ENCODE measurements around the gene CDH23. TPM values are rescaled to one million over a fixed set of nuclear protein-coding genes. Genes with fewer than 3 reads are reported as not detected.

Gene CDH23
- total and polyA plus RNA-seq, 9 of the 15 experiments (the other 6 are each of a cell fraction or from before 2014, with no cell fraction given), result 0.18 to 1.2 (median 0.47) TPM

GRCh38 chr10:71630168-71630567, 233.4 kb downstream of the CDH23 start (continued):
- TF ChIP-seq CHD7 (IDR thresholded peaks at IDR 0.05; ENCODE audit: low read depth, low read length) (no peak), RBM17 (IDR thresholded peaks at IDR 0.05; ENCODE audit: borderline replicate concordance, low read depth, low read length) (no peak), GABPB1 (CRISPR knock-in tag; IDR thresholded peaks at IDR 0.05) (no peak), ZNF76 (CRISPR knock-in tag; IDR thresholded peaks at IDR 0.05; ENCODE audit: borderline replicate concordance) (no peak), NR2C2 (CRISPR knock-in tag; IDR thresholded peaks at IDR 0.05) (no peak), NR2C2 (tag; IDR thresholded peaks at IDR 0.05) (no peak), GMEB1 (CRISPR knock-in tag; IDR thresholded peaks at IDR 0.05) (no peak), DPF2 (IDR thresholded peaks at IDR 0.05) (peak; percentile 42), ZNF449 (CRISPR knock-in tag; IDR thresholded peaks at IDR 0.05) (no peak), SMARCE1 (IDR thresholded peaks at IDR 0.05) (no peak), ZKSCAN8 (CRISPR knock-in tag; IDR thresholded peaks at IDR 0.05) (no peak), CBX5 (IDR thresholded peaks at IDR 0.05; ENCODE audit: borderline replicate concordance, low read depth) (no peak), PREB (CRISPR knock-in tag; IDR thresholded peaks at IDR 0.05) (no peak), NFRKB (IDR thresholded peaks at IDR 0.05; ENCODE audit: low read depth) (0 out of 2 replicates have a peak, but pooled peaks have one; percentile 26)
